IMR-90 (cell line): ENCODE data around the gene OPHN1. TPM values are rescaled to one million over a fixed set of nuclear protein-coding genes. Genes with fewer than 3 reads are reported as not detected.

Experiments
- ATAC-seq: fragments of 200-7000 bp; cut with Tn5 transposase; 2 replicates; pipeline ENCODE4 v1.9.1; 2020; ENCODE audit warnings: low read depth, mild to moderate bottlenecking, moderate library complexity
- BruUV-seq: library from RNA; stranded (reverse); fragments of 400-500 nt; replicated peaks from 2 replicates; lab custom pipeline; 2021; lab: Mats Ljungman, UMichigan
- CTCF ChIA-PET: fragments of 300-600 bp; formaldehyde crosslinking; extraction: SDS; loops from one replicate; lab custom pipeline; 2021; ENCODE audit warnings: antibody characterized with exemption; lab: Yijun Ruan, JAX
- POLR2A ChIA-PET: fragments of 300-600 bp; sonication (Branson Sonifier 250); formaldehyde crosslinking; loops from one replicate; lab custom pipeline; 2022; ENCODE audit warnings: antibody characterized with exemption; ENCODE audit not compliant: unreplicated experiment; lab: Charles Lee
- DNase-seq: peaks from one replicate; pipeline ENCODE4 v3.0.0; 2013
- H2AFZ ChIP-seq: replicated peaks from 2 replicates; pipeline ENCODE3; 2013; ENCODE audit warnings: low read length, mild to moderate bottlenecking; ENCODE audit not compliant: poor library complexity
- H2AK5ac ChIP-seq: 2 replicates; pipeline ENCODE4 v1.6.1; 2013; ENCODE audit warnings: low read depth, low read length, inconsistent platforms
- H2AK9ac ChIP-seq: replicated peaks from 2 replicates; pipeline ENCODE3; 2013; ENCODE audit warnings: mild to moderate bottlenecking, low read depth, low read length, moderate library complexity; ENCODE audit not compliant: poor library complexity
- H2BK120ac ChIP-seq: 2 replicates; pipeline ENCODE4 v1.6.1; 2013; ENCODE audit warnings: low read depth, low read length, inconsistent platforms
- H2BK15ac ChIP-seq: 3 replicates; pipeline ENCODE4 v1.6.1; 2013; ENCODE audit warnings: low read depth, low read length, inconsistent platforms
- H2BK20ac ChIP-seq: 2 replicates; pipeline ENCODE4 v1.6.1; 2013; ENCODE audit warnings: low read depth, mild to moderate bottlenecking, inconsistent platforms, low read length, moderate library complexity
- H2BK5ac ChIP-seq: 2 replicates; pipeline ENCODE4 v1.6.1; 2013; ENCODE audit warnings: mild to moderate bottlenecking, low read depth, low read length, inconsistent platforms; ENCODE audit not compliant: poor library complexity, severe bottlenecking
- H3K14ac ChIP-seq: replicated peaks from 2 replicates; pipeline ENCODE4 v1.6.1; 2013; ENCODE audit warnings: low read depth, low read length, inconsistent platforms
- H3K18ac ChIP-seq: 2 replicates; pipeline ENCODE4 v1.6.1; 2013; ENCODE audit warnings: low read depth, low read length, control low read depth
- H3K23ac ChIP-seq: 2 replicates; pipeline ENCODE4 v1.6.1; 2013; ENCODE audit warnings: low read depth, low read length, inconsistent platforms
- H3K27ac ChIP-seq: 2 replicates; pipeline ENCODE4 v1.5.1; 2013; ENCODE audit warnings: mild to moderate bottlenecking, control low read depth, low read length; ENCODE audit not compliant: insufficient read depth
- H3K27me3 ChIP-seq: 2 replicates; pipeline ENCODE4 v1.6.1; 2013; ENCODE audit warnings: low read length; ENCODE audit not compliant: control insufficient read depth, insufficient read depth
- H3K36me3 ChIP-seq: 2 replicates; pipeline ENCODE4 v1.6.1; 2013; ENCODE audit warnings: low read length, mixed read lengths; ENCODE audit not compliant: control insufficient read depth, insufficient read depth
- H3K4ac ChIP-seq: 2 replicates; pipeline ENCODE4 v1.6.1; 2013; ENCODE audit warnings: low read depth, low read length, inconsistent platforms
- H3K4me1 ChIP-seq: 2 replicates; pipeline ENCODE4 v1.6.1; 2013; ENCODE audit warnings: low read length, mixed read lengths; ENCODE audit not compliant: control insufficient read depth, insufficient read depth
- H3K4me2 ChIP-seq: 2 replicates; pipeline ENCODE4 v1.6.1; 2013; ENCODE audit warnings: low read depth, mild to moderate bottlenecking, control low read depth, low read length, moderate library complexity
- H3K4me3 ChIP-seq: 2 replicates; pipeline ENCODE4 v1.5.1; 2013; ENCODE audit warnings: low read depth, mild to moderate bottlenecking, control low read depth, low read length, moderate library complexity; ENCODE audit not compliant: insufficient read depth
- H3K56ac ChIP-seq: 2 replicates; pipeline ENCODE4 v1.6.1; 2013; ENCODE audit warnings: low read length, inconsistent platforms; ENCODE audit not compliant: insufficient read depth; ENCODE audit errors: extremely low read depth
- H3K79me1 ChIP-seq, 2 experiments: 2 replicates each; pipeline ENCODE4 v1.6.1; 2013; ENCODE audit warnings: low read length in 2 of 2, inconsistent platforms in 1 of 2, low read depth in 1 of 2
- H3K9ac ChIP-seq: 2 replicates; pipeline ENCODE4 v1.6.1; 2013; ENCODE audit warnings: low read depth, low read length, control low read depth
- H3K9me1 ChIP-seq: 2 replicates; pipeline ENCODE4 v1.6.1; 2013; ENCODE audit warnings: low read length, inconsistent platforms; ENCODE audit not compliant: insufficient read depth
- H3K9me3 ChIP-seq: 2 replicates; pipeline ENCODE4 v1.6.1; 2013; ENCODE audit warnings: low read length; ENCODE audit not compliant: control insufficient read depth, insufficient read depth
- H4K20me1 ChIP-seq: 2 replicates; pipeline ENCODE4 v1.6.1; 2013; ENCODE audit warnings: low read length, inconsistent platforms; ENCODE audit not compliant: insufficient read depth
- H4K5ac ChIP-seq: 2 replicates; pipeline ENCODE4 v1.6.1; 2013; ENCODE audit warnings: mild to moderate bottlenecking, low read depth, low read length, control low read depth
- H4K8ac ChIP-seq, 2 experiments: 2 replicates each; pipeline ENCODE4 v1.6.1; 2013; ENCODE audit warnings: low read depth in 2 of 2, low read length in 2 of 2, control low read depth in 1 of 2, inconsistent platforms in 1 of 2
- H4K91ac ChIP-seq: 2 replicates; pipeline ENCODE4 v1.6.1; 2013; ENCODE audit warnings: low read depth, low read length, inconsistent platforms; ENCODE audit not compliant: insufficient read depth
- CEBPB ChIP-seq: IDR thresholded peaks from 2 replicates; pipeline ENCODE4 v1.6.1; 2012; ENCODE audit warnings: low read depth, low read length, improper control_type of control experiment
- NFE2L2 ChIP-seq: fragments of 150-350 bp; IDR thresholded peaks from 2 replicates; pipeline ENCODE4 v1.6.1; 2016; ENCODE audit warnings: low read depth, mild to moderate bottlenecking, low read length
- POLR2A ChIP-seq: IDR thresholded peaks from 2 replicates; pipeline ENCODE4 v1.6.1; 2012; ENCODE audit warnings: mild to moderate bottlenecking, low read depth, low read length
- RAD21 ChIP-seq: IDR thresholded peaks from 2 replicates; pipeline ENCODE4 v1.6.1; 2012; ENCODE audit warnings: low read length, improper control_type of control experiment
- dilution Hi-C: fragments of 300-500 bp; cut with HindIII; formaldehyde crosslinking; loops from one replicate; pipeline ENCODE4 v1.14.3; 2018; ENCODE audit warnings: low sequenced_read_pairs; ENCODE audit not compliant: unreplicated experiment
- in situ Hi-C: fragments of 300-500 bp; cut with MboI; formaldehyde crosslinking; loops from 3 replicates; pipeline ENCODE4 v1.14.3; 2019; ENCODE audit warnings: low sequenced_read_pairs, inconsistent platforms, mixed read lengths
- intact Hi-C: fragments of 100-400 bp; cut with micrococcal nuclease; formaldehyde crosslinking; loops from 2 replicates; pipeline ENCODE4 v1.10.0; 2022
- polyA plus RNA-seq, 3 experiments: library from polyadenylated mRNA; depleted of rRNA; stranded (reverse); fragments of >200 nt; gene quantifications; 2 replicates each; pipeline ENCODE4 v1.2.3, GENCODE V29; 2012; ENCODE audit warnings: low replicate concordance in 1 of 3
- total RNA-seq: library from RNA; depleted of rRNA; stranded (reverse); fragments of >200 nt; gene quantifications from 2 replicates; pipeline ENCODE4 v1.2.3, GENCODE V29; 2012
- TF ChIP-seq, protein P1 (sequence below): fragments of 150-350 bp; IDR thresholded peaks from 2 replicates; pipeline ENCODE4 v1.6.1; 2016; ENCODE audit warnings: low read depth, mild to moderate bottlenecking, low read length, moderate library complexity, borderline replicate concordance

Gene OPHN1
- total and polyA plus RNA-seq, 2 of the 4 experiments (the other 2 are of a cell fraction): 4.0 to 13.1 TPM

DNA sequence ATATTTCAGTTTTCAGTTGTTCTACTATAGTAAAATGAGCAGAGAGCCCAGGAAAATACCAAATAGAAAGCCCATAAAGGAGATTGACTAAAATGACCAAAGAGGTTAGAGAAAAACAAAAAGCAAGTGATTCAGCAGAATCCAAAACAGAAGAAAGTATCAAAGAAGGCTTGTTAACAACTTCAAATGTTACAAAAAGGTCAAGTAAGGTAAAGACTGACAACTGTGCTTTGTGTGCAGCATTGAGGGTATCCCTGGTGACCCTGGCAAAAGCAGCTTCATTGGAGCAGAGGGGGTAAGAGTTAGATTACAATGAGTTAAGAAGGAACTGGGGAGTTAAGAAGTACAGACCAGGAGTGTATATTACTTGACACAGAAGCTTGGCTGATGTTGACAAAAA is 317.9 kb downstream of the OPHN1 start:
- Histone ChIP-seq H2AK9ac (no peak overlapping the region), H3K4me3 (no peak overlapping the region), H3K36me3 (no peaks in the 10 kb centered on the region), H3K18ac (no peak overlapping the region), H3K14ac (no peak overlapping the region), H4K20me1 (no peaks in the 10 kb centered on the region), H2BK15ac (no peak overlapping the region), H2BK120ac (no peak overlapping the region), H3K9me1 (no peaks in the 10 kb centered on the region), H3K9me3 (no peaks in the 10 kb centered on the region), H3K9ac (no peak overlapping the region), H3K27me3 (no peaks in the 10 kb centered on the region), H3K23ac (no peak overlapping the region), H4K8ac (no peak overlapping the region), H2BK5ac (no peak overlapping the region), H2AK5ac (no peak overlapping the region), H3K4me2 (no peak overlapping the region), H3K27ac (no peak overlapping the region), H3K79me1 (no peaks in the 10 kb centered on the region), H4K91ac (no peak overlapping the region), H3K4me1 (no peaks in the 10 kb centered on the region), H3K4ac (no peak overlapping the region), H4K5ac (no peak overlapping the region), H2AFZ (no peak overlapping the region), H2BK20ac (no peak overlapping the region), H3K56ac (no peak overlapping the region)
- in situ Hi-C loops (no loop called here), intact Hi-C loops (no loop called here), dilution Hi-C loops (no loop called here)
- TF ChIP-seq, protein P1, sequence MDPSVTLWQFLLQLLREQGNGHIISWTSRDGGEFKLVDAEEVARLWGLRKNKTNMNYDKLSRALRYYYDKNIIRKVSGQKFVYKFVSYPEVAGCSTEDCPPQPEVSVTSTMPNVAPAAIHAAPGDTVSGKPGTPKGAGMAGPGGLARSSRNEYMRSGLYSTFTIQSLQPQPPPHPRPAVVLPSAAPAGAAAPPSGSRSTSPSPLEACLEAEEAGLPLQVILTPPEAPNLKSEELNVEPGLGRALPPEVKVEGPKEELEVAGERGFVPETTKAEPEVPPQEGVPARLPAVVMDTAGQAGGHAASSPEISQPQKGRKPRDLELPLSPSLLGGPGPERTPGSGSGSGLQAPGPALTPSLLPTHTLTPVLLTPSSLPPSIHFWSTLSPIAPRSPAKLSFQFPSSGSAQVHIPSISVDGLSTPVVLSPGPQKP: no peak
- TF ChIP-seq NFE2L2: no peak
- TF ChIP-seq RAD21: no peak
- TF ChIP-seq POLR2A: no peak
- no peak for TF ChIP-seq CEBPB
- DNase-seq: no peak
- BruUV-seq: no TSS peak
- CTCF ChIA-PET: no interaction called here
- ATAC-seq: no peak
- POLR2A ChIA-PET: no interaction called here
